CD14-positive monocyte (primary cell): ENCODE results near the gene EXOC4. TPM values are rescaled to one million over a fixed set of nuclear protein-coding genes. Genes with fewer than 3 reads are reported as not detected.

ENCODE experiments used
- DNase-seq, 3 donors: peaks; one replicate each; pipeline ENCODE4 v3.0.0-alpha.2; 2011 to 2022
- H2AFZ ChIP-seq: 2 replicates; pipeline ENCODE4 v1.6.0; 2012; ENCODE audit warnings: mild to moderate bottlenecking, low read depth, low read length, inconsistent platforms; ENCODE audit not compliant: insufficient read depth, poor library complexity, severe bottlenecking
- H3K27ac ChIP-seq, 2 donors: 1 replicate in 1 of 2; 2 replicates in 1 of 2; pipeline ENCODE4 v1.5.1; 2012 to 2013; ENCODE audit warnings: low read length in 2 of 2, control low read depth in 1 of 2, inconsistent platforms in 1 of 2, low read depth in 1 of 2, mild to moderate bottlenecking in 1 of 2
- H3K27me3 ChIP-seq, 2 donors: one replicate each; pipeline versions ENCODE4 v1.6.0 to v1.6.1; 2011 to 2013; ENCODE audit warnings: low read length in 2 of 2; ENCODE audit not compliant: control insufficient read depth in 2 of 2, insufficient read depth in 2 of 2
- H3K36me3 ChIP-seq, 2 donors: replicated peaks in 1 of 2; 1 replicate in 1 of 2; 2 replicates in 1 of 2; pipeline versions ENCODE4 v1.5.1 to v1.6.1; 2012 to 2013; ENCODE audit warnings: low read length in 2 of 2, control low read depth in 1 of 2, inconsistent platforms in 1 of 2, mild to moderate bottlenecking in 1 of 2; ENCODE audit not compliant: insufficient read depth in 2 of 2, control insufficient read depth in 1 of 2
- H3K4me1 ChIP-seq, 2 donors: 1 replicate in 1 of 2; 2 replicates in 1 of 2; pipeline versions ENCODE4 v1.5.1 to v1.6.1; 2012 to 2013; ENCODE audit warnings: low read length in 2 of 2, control low read depth in 1 of 2, inconsistent platforms in 1 of 2, mild to moderate bottlenecking in 1 of 2, moderate library complexity in 1 of 2; ENCODE audit not compliant: insufficient read depth in 2 of 2, control insufficient read depth in 1 of 2
- H3K4me2 ChIP-seq: replicated peaks from 2 replicates; pipeline ENCODE3; 2012; ENCODE audit warnings: low read length, moderate library complexity, mild to moderate bottlenecking; ENCODE audit not compliant: poor library complexity, severe bottlenecking; ENCODE audit errors: extremely low read depth
- H3K4me3 ChIP-seq, 3 experiments: fragments of 200-600 bp in 1 of 3; sonication (generic) in 1 of 3; replicated peaks in 1 of 3; 1 replicate in 2 of 3; 2 replicates in 1 of 3; pipeline ENCODE4 v1.5.1; 2011 to 2013; ENCODE audit warnings: low read length in 3 of 3, mild to moderate bottlenecking in 3 of 3, control low read depth in 2 of 3, low read depth in 2 of 3, inconsistent platforms in 1 of 3, moderate library complexity in 1 of 3
- H3K79me2 ChIP-seq: 2 replicates; pipeline ENCODE4 v1.6.0; 2012; ENCODE audit warnings: mild to moderate bottlenecking, control low read depth, inconsistent platforms, low read length, moderate library complexity; ENCODE audit not compliant: insufficient read depth
- H3K9ac ChIP-seq: 2 replicates; pipeline ENCODE4 v1.6.0; 2017; ENCODE audit warnings: low read length, mild to moderate bottlenecking; ENCODE audit not compliant: insufficient read depth, poor library complexity, severe bottlenecking
- H3K9me3 ChIP-seq, 2 donors: replicated peaks in 1 of 2; 1 replicate in 1 of 2; 2 replicates in 1 of 2; pipeline versions ENCODE4 v1.5.1 to v1.6.1; 2012 to 2013; ENCODE audit warnings: low read length in 2 of 2, control low read depth in 1 of 2; ENCODE audit not compliant: control insufficient read depth in 1 of 2, insufficient read depth in 1 of 2
- H4K20me1 ChIP-seq: 2 replicates; pipeline ENCODE4 v1.6.0; 2012; ENCODE audit warnings: mild to moderate bottlenecking, low read length, control low read depth, moderate library complexity; ENCODE audit not compliant: insufficient read depth
- H3K27ac Mint-ChIP-seq, 7 donors: one replicate each; pipeline ENCODE4 v1.8.0; 2020; ENCODE audit warnings: mild to moderate bottlenecking in 7 of 7, mixed read lengths in 7 of 7, moderate library complexity in 6 of 7, inconsistent platforms in 2 of 7
- H3K27me3 Mint-ChIP-seq, 3 donors: one replicate each; pipeline ENCODE4 v1.8.0; 2021 to 2022; ENCODE audit warnings: low read depth in 3 of 3, mild to moderate bottlenecking in 3 of 3, mixed read lengths in 3 of 3, moderate library complexity in 3 of 3, inconsistent platforms in 1 of 3
- H3K36me3 Mint-ChIP-seq, 2 donors: one replicate each; pipeline ENCODE4 v1.8.0; 2020; ENCODE audit warnings: mixed read lengths in 2 of 2, inconsistent platforms in 1 of 2, mild to moderate bottlenecking in 1 of 2
- H3K4me1 Mint-ChIP-seq: one replicate; pipeline ENCODE4 v1.8.0; 2020; ENCODE audit warnings: mild to moderate bottlenecking, mixed read lengths
- H3K4me3 Mint-ChIP-seq, 2 donors: one replicate each; pipeline ENCODE4 v1.8.0; 2020; ENCODE audit warnings: mild to moderate bottlenecking in 2 of 2, mixed read lengths in 2 of 2, moderate library complexity in 1 of 2
- H3K9me3 Mint-ChIP-seq, 7 donors: one replicate each; pipeline ENCODE4 v1.8.0; 2020 to 2022; ENCODE audit warnings: mixed read lengths in 7 of 7, mild to moderate bottlenecking in 6 of 7, moderate library complexity in 6 of 7, inconsistent platforms in 2 of 7
- CTCF ChIP-seq: fragments of 200-600 bp; IDR thresholded peaks from one replicate; pipeline ENCODE4 v1.8.0; 2022; ENCODE audit warnings: antibody characterized with exemption, mild to moderate bottlenecking
- WGBS: methylation state at CpG from one replicate; pipeline ENCODE4 v1.1.5; 2013; ENCODE audit warnings: missing lambda C conversion rate; ENCODE audit not compliant: insufficient coverage; 5-methylcytosine and 5-hydroxymethylcytosine counted together
- intact Hi-C, 2 donors: fragments of 100-400 bp; cut with micrococcal nuclease; formaldehyde crosslinking; loops; one replicate each; pipeline versions ENCODE4 v1.15.0 to v1.15.1; 2023
- polyA plus RNA-seq, 3 donors: library from polyadenylated mRNA; depleted of rRNA in 1 of 3; unstranded in 2 of 3; stranded (reverse) in 1 of 3; fragments of 300-500 nt in 2 of 3; fragments of >200 nt in 1 of 3; fragmentation: Illumina TruSeq in 2 of 3; gene quantifications; 1 replicate in 2 of 3; 2 replicates in 1 of 3; pipeline ENCODE4 v1.2.3, GENCODE V29; 2012 to 2021

The EXOC4 gene
- polyA plus RNA-seq, 3 donors: 20.6 to 22.3 (median 22.3) TPM

GRCh38 chr7:133601617-133602016 lies 348.7 kb downstream of the EXOC4 start:
- Mint-ChIP-seq H3K9me3 (peaks cover 0 to 2% (median 0%) of the 10 kb centered on the region in 7 donors), H3K36me3 (peaks cover 0 to 2% of the 10 kb centered on the region in 2 donors), H3K4me3 (no peak overlapping the region), H3K27ac (no peak overlapping the region), H3K4me1 (no peaks in the 10 kb centered on the region), H3K27me3 (no peaks in the 10 kb centered on the region)
- no peak for DNase-seq
- no peaks in the 10 kb centered on the region for H4K20me1 ChIP-seq
- H2AFZ ChIP-seq: no peak overlapping the region
- intact Hi-C loops: no loop called here
- H3K79me2 ChIP-seq: no peaks in the 10 kb centered on the region
- no peak overlapping the region for H3K4me3 ChIP-seq
- H3K36me3 ChIP-seq: no peaks in the 10 kb centered on the region
- H3K27me3 ChIP-seq: no peaks in the 10 kb centered on the region
- H3K9ac ChIP-seq: no peak overlapping the region
- no peak overlapping the region for H3K27ac ChIP-seq
- H3K9me3 ChIP-seq: no peaks in the 10 kb centered on the region
- no peak overlapping the region for H3K4me2 ChIP-seq
- H3K4me1 ChIP-seq: no peaks in the 10 kb centered on the region
- 14% methylated on average over 1 of the region's 2 CpGs for WGBS
- no peak for TF ChIP-seq CTCF

DNA sequence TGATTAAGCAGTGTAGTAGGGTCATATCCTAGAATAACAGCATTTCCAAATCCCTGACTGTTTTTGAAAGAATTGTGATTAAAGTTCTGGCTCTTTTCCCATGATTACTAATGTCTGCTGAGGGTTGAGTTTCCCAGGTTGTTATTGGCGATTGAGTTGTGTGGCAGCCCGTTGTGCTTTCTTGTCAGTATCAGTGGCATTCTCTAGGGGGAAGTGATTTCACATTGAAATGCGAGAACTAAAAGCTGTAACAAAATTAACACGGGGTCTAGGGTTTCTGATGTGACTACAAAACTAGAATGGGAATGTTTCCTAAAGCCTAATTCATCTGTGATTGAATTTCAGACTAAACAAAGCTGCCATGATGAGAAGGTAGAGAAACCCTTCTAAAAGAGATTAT lies 349.4 kb downstream of the EXOC4 start:
- no peaks in the 10 kb centered on the region for H3K4me1 ChIP-seq
- H3K27me3 Mint-ChIP-seq: no peaks in the 10 kb centered on the region
- H3K27ac ChIP-seq: no peak overlapping the region
- no peak overlapping the region for H3K9ac ChIP-seq
- H3K4me3 Mint-ChIP-seq: no peak overlapping the region
- H3K36me3 Mint-ChIP-seq: peaks cover 0 to 2% of the 10 kb centered on the region in 2 donors
- no peaks in the 10 kb centered on the region for H3K79me2 ChIP-seq
- H3K4me3 ChIP-seq: no peak overlapping the region
- no peaks in the 10 kb centered on the region for H3K4me1 Mint-ChIP-seq
- no peaks in the 10 kb centered on the region for H3K36me3 ChIP-seq
- H2AFZ ChIP-seq: no peak overlapping the region
- 96% methylated on average over 2 of the region's 4 CpGs for WGBS
- no peak overlapping the region for H3K4me2 ChIP-seq
- peaks cover 0 to 2% (median 0%) of the 10 kb centered on the region in 7 donors for H3K9me3 Mint-ChIP-seq
- no peak overlapping the region for H3K27ac Mint-ChIP-seq
- no peaks in the 10 kb centered on the region for H4K20me1 ChIP-seq
- no peaks in the 10 kb centered on the region for H3K27me3 ChIP-seq
- no peak for TF ChIP-seq CTCF
- no peak for DNase-seq
- intact Hi-C loops: no loop called here
- no peaks in the 10 kb centered on the region for H3K9me3 ChIP-seq
